HepG2 (cell line): ENCODE data around the gene DPYD.

Experiments
- ASH2L ChIP-seq: fragments of 300-600, 200-600 bp; sonication (generic); IDR thresholded peaks from 2 replicates; pipeline ENCODE4 v1.7.0; 2017; ENCODE audit warnings: low read depth, mild to moderate bottlenecking, moderate library complexity, mixed read lengths, low read length; ENCODE audit not compliant: insufficient read length
- FOXP1 ChIP-seq, 2 experiments: fragments of 450-650 bp in 1 of 2; IDR thresholded peaks; 2 replicates each; pipeline ENCODE4 v1.6.1; 2017 to 2018; ENCODE audit warnings: antibody characterized with exemption in 1 of 2
- MTA3 ChIP-seq: sonication (generic); formaldehyde crosslinking; IDR thresholded peaks from 2 replicates; pipeline ENCODE4 v1.4.0; 2020; ENCODE audit warnings: missing genetic modification reagents
- POLR2AphosphoS2 ChIP-seq: IDR thresholded peaks from 2 replicates; pipeline ENCODE4 v1.6.1; 2011; ENCODE audit warnings: low read depth, low read length, improper control_type of control experiment
- ZNF777 ChIP-seq: sonication (generic); formaldehyde crosslinking; IDR thresholded peaks from 2 replicates; pipeline ENCODE4 v1.4.0; 2020; ENCODE audit warnings: missing genetic modification reagents
- TF ChIP-seq, protein P1 (sequence below): sonication (generic); formaldehyde crosslinking; IDR thresholded peaks from 2 replicates; pipeline ENCODE4 v1.5.0; 2020; ENCODE audit warnings: mild to moderate bottlenecking, missing genetic modification reagents, moderate library complexity
- TF ChIP-seq, protein P2 (sequence below): conservative IDR thresholded peaks from 2 replicates; pipeline ENCODE4 v1.6.1; 2018; ENCODE audit warnings: missing genetic modification reagents
- TF ChIP-seq, protein P3 (sequence below): sonication (generic); formaldehyde crosslinking; IDR thresholded peaks from 2 replicates; pipeline ENCODE4 v1.5.1; 2020; ENCODE audit warnings: missing genetic modification reagents, mild to moderate bottlenecking, borderline replicate concordance

DNA sequence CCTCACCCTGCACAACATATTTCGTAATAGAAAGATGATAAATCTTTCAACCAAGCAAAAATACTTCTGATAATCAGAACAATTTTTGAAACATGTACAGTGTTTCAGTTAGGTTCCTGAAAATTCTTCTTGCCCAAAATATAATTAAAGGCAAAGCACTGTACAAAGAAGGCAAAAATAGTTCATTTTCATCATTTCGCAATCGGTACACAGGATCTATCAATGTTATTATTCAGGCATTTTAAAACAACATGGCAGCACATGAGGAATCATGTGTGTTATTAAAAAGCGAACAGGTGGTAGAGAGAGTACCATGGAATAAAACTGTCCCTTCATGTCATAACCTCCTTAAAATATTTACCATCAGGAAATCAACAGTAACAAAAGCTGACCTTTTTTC lies 356.9 kb downstream of the DPYD start:
- TF ChIP-seq, protein P1, sequence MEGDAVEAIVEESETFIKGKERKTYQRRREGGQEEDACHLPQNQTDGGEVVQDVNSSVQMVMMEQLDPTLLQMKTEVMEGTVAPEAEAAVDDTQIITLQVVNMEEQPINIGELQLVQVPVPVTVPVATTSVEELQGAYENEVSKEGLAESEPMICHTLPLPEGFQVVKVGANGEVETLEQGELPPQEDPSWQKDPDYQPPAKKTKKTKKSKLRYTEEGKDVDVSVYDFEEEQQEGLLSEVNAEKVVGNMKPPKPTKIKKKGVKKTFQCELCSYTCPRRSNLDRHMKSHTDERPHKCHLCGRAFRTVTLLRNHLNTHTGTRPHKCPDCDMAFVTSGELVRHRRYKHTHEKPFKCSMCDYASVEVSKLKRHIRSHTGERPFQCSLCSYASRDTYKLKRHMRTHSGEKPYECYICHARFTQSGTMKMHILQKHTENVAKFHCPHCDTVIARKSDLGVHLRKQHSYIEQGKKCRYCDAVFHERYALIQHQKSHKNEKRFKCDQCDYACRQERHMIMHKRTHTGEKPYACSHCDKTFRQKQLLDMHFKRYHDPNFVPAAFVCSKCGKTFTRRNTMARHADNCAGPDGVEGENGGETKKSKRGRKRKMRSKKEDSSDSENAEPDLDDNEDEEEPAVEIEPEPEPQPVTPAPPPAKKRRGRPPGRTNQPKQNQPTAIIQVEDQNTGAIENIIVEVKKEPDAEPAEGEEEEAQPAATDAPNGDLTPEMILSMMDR: no peak
- TF ChIP-seq FOXP1 (IDR thresholded peaks at IDR 0.05) (no peak), FOXP1 (CRISPR knock-in tag; IDR thresholded peaks at IDR 0.05) (no peak), POLR2AphosphoS2 (no peak), MTA3 (CRISPR knock-in tag) (no peak), ZNF777 (CRISPR knock-in tag) (no peak), ASH2L (no peak)
- TF ChIP-seq, protein P2, sequence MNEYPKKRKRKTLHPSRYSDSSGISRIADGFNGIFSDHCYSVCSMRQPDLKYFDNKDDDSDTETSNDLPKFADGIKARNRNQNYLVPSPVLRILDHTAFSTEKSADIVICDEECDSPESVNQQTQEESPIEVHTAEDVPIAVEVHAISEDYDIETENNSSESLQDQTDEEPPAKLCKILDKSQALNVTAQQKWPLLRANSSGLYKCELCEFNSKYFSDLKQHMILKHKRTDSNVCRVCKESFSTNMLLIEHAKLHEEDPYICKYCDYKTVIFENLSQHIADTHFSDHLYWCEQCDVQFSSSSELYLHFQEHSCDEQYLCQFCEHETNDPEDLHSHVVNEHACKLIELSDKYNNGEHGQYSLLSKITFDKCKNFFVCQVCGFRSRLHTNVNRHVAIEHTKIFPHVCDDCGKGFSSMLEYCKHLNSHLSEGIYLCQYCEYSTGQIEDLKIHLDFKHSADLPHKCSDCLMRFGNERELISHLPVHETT (CRISPR knock-in tag): no peak
- TF ChIP-seq, protein P3, sequence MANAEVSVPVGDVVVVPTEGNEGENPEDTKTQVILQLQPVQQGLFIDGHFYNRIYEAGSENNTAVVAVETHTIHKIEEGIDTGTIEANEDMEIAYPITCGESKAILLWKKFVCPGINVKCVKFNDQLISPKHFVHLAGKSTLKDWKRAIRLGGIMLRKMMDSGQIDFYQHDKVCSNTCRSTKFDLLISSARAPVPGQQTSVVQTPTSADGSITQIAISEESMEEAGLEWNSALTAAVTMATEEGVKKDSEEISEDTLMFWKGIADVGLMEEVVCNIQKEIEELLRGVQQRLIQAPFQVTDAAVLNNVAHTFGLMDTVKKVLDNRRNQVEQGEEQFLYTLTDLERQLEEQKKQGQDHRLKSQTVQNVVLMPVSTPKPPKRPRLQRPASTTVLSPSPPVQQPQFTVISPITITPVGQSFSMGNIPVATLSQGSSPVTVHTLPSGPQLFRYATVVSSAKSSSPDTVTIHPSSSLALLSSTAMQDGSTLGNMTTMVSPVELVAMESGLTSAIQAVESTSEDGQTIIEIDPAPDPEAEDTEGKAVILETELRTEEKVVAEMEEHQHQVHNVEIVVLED (CRISPR knock-in tag): no peak
